ENCODE results near the gene MET. TPM values are rescaled to one million over a fixed set of nuclear protein-coding genes. Genes with fewer than 3 reads are reported as not detected.
A peak's percentile ranks its signal among the peaks of the same experiment; 100 is the strongest.

Gene MET
- polyA plus RNA-seq, 3 donors = 38.6 to 53.2 (median 48.6) TPM

GRCh38 chr7:116692401-116693308 is 20.7 kb downstream of the MET start:
- no peak for DNase-seq

GRCh38 chr7:116696707-116697106 is 24.7 kb downstream of the MET start:
- DNase-seq = no peak

GRCh38 chr7:116697152-116697551 is 25.2 kb downstream of the MET start:
- DNase-seq = no peak

- DNase-seq = no peak
These were observed 25.8 kb downstream of the MET start for GRCh38 chr7:116697761-116698160.

GRCh38 chr7:116698396-116698795 is 26.4 kb downstream of the MET start:
- no peak for DNase-seq

DNA sequence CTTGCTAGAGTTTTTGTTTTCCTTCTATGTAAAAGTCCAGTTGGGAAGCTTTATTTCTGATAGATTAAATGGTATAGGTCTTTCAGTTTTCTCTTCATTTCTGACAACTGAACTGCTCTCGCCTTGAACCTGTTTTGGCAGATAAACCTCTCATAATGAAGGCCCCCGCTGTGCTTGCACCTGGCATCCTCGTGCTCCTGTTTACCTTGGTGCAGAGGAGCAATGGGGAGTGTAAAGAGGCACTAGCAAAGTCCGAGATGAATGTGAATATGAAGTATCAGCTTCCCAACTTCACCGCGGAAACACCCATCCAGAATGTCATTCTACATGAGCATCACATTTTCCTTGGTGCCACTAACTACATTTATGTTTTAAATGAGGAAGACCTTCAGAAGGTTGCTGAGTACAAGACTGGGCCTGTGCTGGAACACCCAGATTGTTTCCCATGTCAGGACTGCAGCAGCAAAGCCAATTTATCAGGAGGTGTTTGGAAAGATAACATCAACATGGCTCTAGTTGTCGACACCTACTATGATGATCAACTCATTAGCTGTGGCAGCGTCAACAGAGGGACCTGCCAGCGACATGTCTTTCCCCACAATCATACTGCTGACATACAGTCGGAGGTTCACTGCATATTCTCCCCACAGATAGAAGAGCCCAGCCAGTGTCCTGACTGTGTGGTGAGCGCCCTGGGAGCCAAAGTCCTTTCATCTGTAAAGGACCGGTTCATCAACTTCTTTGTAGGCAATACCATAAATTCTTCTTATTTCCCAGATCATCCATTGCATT is 27.1 kb downstream of the MET start:
- no peak for DNase-seq

GRCh38 chr7:116699722-116700120 is 27.7 kb downstream of the MET start:
- peak; percentile 54 for DNase-seq

DNA sequence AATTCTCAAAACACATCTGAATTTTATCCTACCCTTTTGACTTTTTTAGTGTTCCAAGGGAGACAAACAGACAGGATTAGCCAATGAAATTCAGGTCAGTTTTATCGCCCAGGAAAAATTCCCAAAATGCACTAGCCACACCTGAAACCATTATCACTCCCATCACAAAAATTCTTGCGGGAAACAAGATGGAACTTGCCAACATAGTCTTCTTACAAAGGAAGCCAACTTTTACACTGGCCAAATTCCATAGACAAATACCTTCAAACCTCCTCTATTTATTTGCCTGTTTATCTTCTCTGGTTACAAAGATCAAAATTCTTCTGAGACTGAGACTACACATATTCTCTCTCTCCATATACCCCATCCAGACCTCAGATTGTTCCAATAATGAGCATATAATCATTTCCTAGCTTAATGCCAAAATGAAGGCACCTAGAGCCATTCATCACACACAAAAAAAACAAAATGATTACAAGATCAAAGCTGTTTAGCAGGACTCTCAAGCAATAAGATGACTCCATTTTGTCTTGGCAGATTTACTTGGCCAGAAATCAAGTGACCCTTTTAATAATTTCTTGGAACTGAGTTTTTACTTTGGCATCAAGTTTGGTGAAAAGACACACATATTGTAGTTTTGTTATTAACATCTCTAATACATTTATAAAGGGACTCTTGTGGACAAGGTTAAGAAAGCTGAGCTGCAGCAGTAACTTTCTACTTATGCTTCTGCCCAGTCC is 30.2 kb downstream of the MET start:
- no peak for DNase-seq

GRCh38 chr7:116704650-116705228 is 32.7 kb downstream of the MET start:
- DNase-seq = no peak

- no peak for DNase-seq
These were observed 33.4 kb downstream of the MET start for GRCh38 chr7:116705419-116705818.

DNA sequence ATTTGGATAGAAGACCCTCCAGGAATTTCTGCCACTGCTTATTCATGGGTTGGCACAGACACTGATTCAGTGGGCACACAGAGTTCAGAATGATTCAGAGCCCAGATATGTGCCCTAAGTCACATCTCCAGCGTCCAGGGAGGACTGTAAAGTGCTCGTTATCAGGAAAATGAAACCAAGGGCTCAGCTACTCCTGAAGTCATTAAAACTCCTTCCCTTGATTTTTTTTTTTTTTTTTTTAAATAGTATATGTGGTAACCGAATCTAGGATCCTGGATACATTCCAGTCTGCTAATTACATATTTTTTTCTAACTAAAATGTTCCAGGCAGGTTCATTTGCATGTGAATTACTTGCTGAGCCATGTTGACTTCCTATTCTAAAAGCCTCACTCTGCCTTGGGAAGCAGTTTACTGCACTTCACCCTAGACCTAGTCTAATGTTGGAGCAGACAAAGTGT is 34.7 kb downstream of the MET start:
- DNase-seq = no peak

- no peak for DNase-seq
These were observed 35.3 kb downstream of the MET start for GRCh38 chr7:116707289-116707688.

GRCh38 chr7:116708248-116708647 is 36.3 kb downstream of the MET start:
- DNase-seq = no peak

DNA sequence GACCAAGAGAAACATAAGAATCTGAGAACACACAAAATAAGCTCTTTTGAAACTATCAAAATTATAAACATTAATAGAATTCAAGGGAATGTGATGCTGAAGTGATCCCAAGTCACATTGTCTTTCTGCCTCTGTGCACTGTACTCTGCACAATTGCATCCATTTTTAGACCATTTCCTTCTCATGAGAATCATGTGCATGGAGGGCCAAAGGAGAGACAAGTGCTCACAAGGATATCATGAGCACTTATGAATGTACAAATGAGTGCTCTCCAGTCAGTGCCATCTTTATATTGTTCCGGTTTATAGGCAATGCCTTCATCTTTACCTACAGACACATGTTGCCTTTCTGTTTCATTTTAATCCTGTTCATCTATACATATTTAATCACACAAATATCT is 36.9 kb downstream of the MET start:
- DNase-seq = no peak

DNA sequence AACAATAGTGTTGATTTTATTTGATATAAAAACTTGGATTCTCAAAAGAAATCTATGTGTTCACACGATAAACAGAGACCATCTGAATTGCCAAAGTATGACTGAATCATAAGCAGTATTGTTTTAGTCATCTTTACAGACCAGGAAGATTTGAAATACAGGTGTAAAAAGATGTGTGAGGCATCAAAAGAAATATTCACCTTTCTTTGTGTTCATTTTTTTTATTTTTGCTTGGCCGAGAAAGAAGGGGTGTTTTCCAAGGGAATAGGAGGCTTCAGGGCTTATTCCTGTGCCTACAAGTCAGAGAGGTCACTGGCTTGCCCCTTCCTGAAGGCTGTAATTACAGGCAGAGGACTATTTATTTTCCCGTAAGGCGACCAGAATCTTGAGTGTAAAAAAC is 37.3 kb downstream of the MET start:
- no peak for DNase-seq

DNA sequence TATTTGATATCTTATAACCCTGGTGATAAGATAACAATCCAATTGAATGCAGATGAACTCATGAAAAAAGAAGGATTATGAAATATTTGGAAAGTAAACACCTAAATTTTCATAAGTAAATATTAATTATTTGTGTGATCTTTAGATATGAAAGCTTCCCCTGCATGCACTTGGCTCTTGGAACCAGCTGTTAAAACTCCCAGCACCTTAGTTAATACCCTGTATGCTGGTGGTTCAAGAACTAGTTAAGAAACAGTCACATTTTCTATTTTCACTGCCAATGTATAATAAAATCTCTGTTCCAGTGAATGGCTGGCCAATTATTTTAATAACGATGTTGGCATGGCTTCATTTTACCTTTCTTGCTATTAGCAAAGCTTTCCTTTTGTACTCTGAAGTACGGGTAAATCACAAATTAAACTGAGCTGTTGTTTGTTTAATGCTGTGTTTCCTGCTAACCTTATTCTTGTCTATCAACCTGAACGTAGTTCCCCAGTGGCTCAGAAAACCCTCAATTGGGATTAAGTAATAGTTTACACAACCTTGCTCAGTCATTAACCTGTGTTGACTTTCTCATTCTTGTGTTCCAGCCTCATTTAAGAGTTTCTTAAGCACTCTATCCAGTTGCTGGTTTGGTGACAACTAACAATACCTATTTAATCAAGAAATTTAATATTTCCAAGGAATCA is 38.9 kb downstream of the MET start:
- no peak for DNase-seq

DNA sequence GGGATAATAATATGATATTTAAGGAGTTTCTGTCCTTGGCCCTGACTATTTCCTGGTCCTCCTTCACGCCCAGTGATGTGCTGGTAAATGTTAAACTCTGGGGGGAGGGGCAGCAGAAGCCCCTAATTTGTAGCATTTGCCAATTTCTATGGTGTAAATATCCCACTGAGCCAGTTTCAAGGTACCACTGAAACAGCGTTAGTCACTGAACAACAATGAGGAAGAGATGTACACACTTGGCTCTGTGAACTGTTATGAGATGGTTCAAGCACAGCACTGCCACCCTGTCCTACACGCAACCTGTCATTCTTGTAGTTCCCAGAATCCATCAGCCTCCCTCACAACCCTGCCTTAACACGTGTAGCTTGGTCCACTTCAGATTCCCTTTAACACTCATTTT is 39.8 kb downstream of the MET start:
- no peak for DNase-seq

DNA sequence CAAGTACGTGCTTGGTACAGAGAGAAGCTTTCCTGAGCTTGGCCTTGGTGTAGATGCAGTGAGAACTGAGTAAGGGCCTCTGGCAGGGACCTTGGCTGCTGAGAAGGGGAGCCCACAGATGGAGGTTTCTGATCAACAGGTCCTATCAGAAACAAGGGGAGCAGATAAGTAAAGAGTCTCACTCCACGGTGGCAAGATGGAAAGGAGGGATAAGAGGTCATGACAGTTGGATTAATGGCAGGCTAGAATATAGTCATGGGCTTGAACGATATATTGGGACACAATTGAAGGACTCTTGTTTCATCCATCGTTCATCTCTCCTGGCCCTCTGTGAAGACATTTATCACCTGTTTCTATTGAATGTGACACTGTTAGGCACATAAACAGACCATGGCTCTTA is 41.5 kb downstream of the MET start:
- DNase-seq = no peak

DNA sequence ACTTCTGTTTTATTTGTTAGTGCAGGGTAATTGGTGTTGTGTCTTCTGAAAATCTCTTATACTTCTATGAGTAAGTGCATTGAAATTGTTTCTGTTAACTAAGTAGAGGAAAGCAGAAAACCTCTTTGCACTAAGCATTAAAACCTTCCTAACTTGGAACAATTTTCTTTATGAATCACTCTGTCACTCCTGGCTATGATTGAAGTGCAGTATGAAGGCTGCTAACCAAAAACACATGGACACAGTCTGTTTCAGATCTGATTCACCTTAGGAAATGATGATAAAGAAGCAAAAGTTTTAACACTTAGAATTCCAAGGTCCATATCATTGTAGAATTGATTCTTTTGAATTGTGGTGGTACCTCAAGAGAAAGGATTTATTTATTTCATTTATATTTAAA is 41.9 kb downstream of the MET start:
- DNase-seq = no peak

DNA sequence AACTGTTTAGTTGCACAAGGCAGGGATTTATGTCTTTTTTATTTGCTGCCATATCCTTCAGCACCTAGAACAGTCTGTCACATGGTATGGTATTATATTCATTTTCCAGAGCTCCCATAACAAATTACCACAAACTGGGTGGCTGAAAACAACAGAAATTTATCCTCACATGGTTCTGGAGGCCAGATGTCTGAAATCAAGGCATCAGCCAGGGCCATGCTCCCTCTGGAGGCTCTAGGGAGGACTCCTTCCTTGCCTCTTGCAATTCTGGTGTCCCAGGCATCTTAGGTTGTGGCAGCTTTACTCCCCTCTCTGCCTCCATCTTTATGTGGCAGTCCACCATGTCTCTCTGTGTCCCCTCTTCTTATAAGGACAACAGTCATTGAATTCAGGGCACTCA is 43.1 kb downstream of the MET start:
- no peak for DNase-seq

- DNase-seq = no peak
These were observed 45.1 kb downstream of the MET start for GRCh38 chr7:116717137-116717536.

Measured in renal pelvis (tissue), 4 donors.